HG03097 (cell line): ENCODE measurements around the gene MSANTD2.
"Not testable (repeated sequence)": the region's sequence is repeated elsewhere in the genome, so short reads cannot be mapped to it uniquely, and the experiment has no call there.

Experiments
- ATAC-seq: cut with Tn5 transposase; IDR thresholded peaks from one replicate; pipeline ENCODE4 v1.9.1; 2021; ENCODE audit not compliant: unreplicated experiment, low FRiP score

MSANTD2 gene

DNA sequence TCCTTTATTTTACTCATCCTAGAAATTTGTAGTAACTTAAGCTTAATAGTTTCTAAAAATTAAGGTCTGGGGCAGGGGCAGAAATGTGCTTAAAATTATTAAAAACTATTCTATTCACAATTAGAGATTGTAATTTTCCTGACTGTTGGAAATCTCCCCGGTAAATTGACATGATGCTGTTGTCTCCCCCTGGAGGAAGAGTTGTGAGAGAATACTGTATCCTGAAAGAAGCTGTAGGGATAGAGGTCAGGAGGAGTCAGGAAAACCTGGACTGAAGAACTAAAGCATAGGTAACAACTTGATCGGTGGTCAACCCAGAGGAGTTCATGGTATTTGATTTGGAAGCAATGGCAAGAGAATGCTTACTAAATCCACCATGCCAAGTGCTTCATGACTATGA lies 21.9 kb downstream of the MSANTD2 start:
- ATAC-seq: no peak

DNA sequence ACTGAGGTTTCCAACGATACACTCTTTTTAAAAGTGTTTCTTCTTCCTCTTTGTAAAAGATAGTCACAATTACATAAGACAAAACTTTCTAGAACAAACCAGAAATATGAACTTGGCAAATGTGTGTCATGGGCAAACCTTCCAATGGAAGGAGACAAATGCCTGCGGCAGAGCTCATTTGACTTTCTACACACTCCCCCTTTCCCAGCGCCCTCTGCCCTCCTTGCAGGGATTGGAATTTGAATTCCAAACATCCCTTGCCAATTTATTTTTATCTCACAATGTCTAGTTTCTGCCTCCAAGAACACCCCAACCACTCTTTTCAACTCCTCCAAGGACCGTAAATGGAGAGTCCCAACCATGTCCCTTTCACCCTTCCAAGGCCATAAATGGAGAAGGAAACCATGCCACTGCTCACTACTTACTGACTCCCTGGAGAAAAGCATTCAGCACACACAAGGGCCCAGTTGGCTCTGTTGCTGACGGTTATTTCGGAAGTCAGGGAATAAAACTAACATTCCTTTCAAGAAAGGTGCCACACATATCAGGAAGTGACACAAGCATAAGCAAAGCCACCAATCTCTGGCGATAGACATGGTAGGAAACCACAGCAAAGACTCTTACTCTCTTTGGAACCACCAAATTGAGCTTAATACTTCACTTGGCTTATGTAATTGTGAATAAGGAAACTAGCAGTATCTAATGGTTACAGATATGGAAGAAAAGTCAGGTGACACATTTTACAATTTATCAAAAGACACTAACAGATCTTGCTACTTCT lies 23.2 kb downstream of the MSANTD2 start:
- ATAC-seq: no peak

DNA sequence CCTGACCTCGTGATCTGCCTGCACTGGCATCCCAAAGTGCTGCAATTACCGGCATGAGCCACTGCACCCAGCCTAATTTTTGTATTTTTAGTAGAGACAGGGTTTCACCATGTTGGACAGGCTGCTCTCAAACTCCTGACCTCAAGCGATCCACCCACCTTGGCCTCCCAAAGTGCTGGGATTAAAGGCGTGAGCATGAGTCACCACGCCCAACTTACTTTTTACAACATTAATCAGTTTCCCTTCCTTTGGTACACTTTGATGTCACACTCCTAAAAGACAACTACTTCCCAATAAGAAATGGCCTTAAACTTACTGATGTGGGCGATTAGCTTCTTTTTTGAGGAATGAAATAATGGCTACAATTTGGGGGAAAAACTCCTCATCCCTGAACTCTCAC lies 29.2 kb downstream of the MSANTD2 start:
- ATAC-seq: not testable (repeated sequence)

DNA sequence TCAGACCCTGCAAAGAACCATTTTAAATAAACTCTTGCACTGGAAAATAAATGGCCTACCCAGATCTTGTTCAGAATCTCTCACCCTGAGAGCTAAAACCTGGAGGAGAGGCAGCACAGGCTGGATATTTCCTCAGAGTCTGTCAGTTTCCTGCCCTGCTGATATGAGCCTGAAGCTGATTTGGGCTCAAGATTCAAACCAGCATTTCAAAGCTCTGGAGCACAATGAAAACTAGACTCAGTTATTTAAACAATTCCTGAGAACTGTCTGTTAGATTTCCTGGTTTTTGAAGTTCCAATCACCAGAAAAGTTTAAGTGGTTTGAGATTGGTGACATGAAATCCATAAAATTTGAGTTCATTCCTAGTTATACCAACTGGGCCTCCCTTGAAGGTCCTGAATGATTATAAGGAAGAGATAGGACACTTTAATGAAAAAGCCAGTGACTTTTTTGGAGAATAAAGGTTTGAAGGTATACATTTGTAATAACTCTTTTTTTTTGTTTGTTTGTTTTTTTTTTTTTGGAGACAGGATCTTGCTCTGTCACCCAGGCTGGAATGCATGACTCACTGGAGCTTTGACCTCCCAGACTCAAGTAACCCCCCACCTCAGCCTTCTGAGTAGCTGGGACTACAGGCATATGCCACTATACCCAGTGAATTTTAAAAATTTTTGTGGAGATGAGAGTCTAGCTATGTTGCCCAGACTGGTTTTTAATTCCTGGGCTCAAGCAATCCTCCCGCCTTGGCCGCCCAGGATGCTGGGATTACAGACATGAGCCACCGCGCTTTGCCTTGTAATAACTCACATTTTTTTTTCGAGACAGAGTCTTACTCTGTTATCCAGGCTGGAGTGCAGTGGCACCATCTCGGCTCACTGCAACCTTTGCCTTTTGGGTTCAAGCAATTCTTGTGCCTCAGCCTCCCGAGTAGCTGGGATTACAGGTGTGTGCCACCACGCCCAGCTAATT lies 30.1 kb downstream of the MSANTD2 start:
- ATAC-seq: no peak

DNA sequence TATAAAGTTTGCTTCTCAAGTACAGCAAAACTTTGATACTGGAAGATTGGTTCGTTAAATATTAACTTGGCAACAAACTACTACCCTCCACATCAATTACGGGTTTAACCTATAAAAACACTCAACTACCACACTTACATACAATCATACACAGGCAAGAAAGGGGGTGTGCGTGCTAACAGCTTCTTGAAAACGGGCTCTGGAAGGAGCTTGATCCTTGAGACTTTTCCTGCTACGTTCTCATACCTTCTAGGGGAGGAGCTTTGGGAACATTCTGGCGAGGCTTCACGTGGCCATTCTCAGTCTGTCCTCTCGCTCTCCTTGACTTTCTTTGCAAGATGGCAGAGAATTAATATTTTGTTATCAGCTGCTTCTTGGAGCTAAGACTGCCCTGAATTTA lies 31.3 kb downstream of the MSANTD2 start:
- no peak for ATAC-seq

DNA sequence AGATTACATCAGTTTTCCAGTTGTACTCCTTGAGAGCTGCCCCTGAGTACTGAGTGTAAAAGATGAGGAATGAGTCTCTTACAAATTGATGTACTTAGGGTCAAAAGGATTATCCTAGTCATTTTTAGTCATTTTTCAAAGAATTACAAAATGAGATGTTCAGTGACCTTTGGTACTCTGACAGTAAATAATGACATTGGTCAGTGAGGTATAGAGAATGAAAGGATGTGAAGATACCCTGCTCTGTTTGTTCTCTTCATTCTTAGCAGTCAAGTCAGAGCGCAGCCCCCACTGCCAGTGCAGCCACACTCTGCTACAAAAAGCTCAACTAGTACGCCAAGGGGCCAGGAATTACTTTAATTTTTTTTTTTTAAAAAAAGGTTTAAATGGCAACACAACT lies 34.0 kb downstream of the MSANTD2 start:
- no peak for ATAC-seq

DNA sequence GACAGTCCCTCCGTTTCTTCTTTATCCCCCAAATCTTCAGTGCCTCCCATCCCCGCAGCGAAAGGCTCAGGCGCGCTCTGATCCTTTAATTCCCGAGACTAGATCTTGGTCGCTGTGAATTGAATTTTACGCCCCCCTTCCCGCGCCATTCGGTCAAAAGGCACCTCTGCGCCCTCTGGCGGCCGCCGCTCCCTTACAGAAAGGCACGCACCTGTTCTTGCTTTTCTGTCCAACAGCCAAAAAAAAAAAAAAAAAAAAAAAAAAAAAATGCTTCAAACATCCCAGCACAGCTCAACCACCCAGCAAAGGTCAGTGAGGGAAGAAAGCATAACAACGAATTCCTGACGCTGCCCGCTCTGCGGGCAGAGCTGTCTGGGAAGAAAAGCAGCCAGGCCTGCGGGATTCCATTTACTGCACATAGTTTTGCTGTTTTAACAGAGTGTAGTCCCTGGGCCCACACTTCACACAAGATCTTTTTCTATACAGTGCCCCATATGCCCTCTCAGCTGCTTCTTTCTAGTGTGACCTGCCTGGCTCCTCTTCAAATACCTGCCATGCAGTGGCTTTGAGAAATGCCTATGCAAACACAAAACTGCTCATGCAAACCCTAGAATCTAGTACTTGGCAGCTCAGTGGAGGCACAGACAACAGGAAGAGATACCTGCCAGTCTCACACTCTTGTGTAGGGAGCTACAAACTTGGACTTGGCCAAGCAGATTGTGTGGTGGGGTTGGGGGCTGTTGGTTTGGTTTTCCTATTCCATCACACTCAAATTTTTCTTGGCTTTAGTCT lies 36.9 kb downstream of the MSANTD2 start:
- no peak for ATAC-seq

DNA sequence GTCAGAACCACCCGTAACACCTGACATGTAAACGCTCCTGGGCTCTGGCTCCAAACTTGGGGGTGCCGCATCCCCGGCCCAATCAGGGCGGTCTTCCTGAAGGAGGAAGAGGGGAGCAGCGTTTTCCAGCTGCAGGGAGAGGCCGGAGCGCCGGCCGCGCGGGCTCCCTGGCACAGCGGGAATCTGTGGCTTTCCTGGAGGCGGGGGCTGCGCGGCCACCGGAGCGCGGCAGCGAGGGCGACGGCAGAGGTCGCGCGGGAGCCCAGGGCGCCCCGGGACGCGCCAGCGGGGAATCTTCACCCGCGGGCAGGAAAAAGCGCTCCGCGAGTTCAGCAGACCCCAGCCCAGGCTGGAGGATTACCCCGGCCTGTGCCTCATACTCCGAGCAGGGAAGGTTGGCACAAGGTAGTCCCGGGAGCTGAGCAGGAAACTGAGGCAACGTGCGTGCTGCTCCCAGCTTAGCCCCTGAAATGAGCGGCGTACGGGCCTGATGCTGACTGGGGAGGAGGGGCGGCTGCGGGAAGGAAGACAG lies 37.5 kb downstream of the MSANTD2 start:
- no peak for ATAC-seq

DNA sequence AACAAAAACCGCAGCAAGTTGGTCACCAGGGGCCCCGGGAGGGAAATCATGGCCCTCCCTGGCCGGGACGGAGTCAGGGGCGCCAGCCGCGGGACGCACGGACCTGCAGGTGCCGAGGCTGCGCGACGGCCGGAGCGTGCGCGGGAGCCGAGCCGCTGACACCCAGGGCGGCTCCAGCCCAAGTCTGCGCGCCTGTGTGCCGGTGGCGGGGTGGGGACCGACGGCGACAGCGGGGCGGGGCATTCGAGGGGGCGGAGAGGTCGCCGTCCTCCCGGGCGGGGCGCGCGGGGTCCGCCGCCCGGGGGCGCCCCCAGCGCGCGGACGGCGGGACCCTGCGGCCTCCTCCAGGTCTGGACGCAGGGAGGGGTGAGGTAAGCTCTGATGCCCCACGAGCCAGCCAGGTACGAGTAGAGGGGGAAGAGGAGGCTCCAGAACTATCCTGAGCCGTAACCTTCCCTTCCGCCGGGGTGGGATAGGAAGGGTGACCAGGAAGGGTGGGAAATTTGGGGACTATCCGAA lies 38.0 kb downstream of the MSANTD2 start, which contains the start of gene ESAM:
Gene ESAM (minus strand): TSS at position 186 of the 519 bp plus-strand sequence. CDS start 136 bp downstream, at position 50.
- ATAC-seq: peak; percentile 42

DNA sequence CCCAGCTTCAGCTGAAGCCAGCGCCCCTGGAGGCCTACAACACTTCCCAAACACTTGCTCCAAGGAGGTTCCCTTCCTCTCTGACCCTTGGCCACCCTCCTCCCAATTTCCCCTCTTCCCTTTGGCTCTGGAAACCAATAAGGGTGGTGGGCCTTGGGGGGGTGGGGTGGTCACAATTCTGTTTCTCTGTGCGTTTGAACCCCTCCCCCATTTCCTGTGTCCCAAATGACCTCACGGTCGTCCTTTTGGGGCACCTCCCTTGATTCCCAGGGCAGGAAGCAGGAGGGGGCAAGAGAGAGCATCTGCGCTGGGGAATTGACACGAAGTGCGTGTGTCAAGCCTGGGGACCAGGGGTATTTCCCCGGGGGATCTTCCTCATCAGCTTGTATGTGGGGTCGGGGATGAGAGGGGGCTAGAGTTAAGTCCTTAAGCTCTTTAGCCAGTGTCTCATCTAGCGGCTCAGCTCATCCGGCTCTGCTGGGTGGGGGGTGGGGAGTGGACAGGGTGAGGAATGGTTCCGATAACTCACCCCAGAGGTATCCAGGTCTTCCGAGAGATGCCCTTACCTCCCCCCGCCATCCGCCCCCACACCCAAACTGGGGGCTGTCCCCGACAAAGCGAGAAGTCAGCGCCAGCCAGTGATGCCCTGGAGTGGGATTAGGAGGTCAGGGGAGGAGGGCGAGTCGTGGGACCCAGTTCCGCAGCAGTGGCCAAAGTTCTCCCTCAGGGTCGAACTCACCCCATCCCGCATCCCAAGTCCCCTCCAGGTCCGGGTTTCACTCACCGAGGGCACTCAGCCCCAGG lies 38.7 kb downstream of the MSANTD2 start:
- no peak for ATAC-seq

DNA sequence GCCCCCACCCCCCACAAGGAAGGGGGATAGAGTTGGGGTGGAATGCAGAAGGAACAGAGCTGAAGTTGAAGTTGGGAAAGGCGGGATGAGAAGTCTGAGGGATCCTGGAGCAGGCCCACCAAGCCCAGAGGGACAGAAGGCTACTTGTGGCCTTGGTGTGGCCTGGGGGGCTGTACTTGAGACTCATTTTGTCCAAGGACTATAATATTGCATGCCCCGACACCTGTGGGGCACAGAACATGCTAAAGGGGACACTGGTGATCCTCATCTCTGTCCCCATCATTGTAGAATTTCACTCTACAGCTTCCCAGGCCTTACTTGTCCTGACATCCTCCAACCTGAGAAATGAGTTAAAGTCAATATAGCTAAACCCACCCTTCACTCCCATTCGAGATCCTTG lies 39.4 kb downstream of the MSANTD2 start:
- no peak for ATAC-seq

DNA sequence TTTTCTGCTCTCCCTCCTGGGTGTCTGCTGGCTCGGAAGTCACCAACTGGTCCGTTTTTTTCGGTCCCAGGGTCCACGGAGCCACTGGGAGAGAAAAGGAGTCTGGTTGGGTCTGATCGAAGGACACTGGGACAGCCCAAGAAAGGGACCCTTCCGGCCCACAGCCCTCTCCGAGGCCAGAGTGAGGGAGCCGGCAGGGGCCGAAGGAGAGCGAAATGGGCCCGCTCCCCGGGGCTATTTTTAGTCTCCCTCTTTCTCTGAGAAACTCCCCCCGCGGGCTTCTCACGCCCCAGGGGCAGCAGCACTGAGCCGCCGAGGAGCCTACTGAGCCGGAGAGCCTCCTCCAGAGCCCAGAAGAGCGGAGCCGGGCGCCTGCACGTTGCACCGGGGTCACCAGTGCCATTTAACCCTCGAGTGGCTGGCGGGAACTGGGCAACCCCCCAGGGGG lies 40.0 kb downstream of the MSANTD2 start:
- no peak for ATAC-seq

DNA sequence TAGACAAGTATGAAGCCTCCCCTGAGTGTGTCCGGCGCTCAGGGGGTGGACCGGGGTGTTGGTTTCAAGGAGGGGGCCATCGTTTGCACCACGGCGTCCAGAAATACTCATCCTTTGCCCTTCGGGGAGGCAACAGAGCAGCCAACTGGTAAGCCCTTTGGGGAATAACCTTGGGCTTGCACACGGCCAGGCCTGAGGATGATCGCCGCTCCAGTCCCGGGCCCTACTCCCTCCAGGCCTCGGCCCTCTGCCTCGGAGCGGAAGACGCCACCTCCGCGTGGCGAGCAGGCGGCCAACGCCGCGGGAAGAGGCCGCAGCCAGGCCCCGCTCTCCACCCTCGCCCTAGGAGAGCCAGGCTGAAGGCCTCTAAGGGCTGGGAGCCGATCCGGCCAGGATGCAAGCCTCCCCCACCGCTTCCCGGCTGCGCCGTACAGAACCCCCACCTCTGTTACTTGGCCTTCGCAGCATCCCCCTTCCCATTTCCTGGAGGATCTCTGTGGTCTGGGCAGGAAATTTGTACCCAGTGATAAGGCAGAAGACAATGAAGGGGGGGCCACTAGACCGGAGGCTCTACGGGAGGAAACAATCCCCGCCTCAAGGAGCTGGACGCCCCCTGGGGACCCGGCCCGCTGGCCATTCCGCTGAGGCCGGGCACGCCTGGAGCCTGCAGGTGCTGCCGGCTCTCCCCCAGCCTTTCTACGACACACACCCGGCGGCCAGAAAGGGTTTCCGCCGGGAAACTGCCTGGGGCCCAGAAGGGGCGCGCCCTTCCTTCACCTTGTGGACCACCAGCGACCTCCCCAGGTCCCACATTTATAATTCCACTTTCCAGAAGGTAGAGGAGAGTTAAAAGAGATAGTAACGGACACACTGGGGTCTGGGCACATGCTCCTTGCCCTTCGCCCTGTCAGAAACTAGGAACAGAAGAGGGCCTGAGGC lies 40.7 kb downstream of the MSANTD2 start:
- ATAC-seq: no peak

DNA sequence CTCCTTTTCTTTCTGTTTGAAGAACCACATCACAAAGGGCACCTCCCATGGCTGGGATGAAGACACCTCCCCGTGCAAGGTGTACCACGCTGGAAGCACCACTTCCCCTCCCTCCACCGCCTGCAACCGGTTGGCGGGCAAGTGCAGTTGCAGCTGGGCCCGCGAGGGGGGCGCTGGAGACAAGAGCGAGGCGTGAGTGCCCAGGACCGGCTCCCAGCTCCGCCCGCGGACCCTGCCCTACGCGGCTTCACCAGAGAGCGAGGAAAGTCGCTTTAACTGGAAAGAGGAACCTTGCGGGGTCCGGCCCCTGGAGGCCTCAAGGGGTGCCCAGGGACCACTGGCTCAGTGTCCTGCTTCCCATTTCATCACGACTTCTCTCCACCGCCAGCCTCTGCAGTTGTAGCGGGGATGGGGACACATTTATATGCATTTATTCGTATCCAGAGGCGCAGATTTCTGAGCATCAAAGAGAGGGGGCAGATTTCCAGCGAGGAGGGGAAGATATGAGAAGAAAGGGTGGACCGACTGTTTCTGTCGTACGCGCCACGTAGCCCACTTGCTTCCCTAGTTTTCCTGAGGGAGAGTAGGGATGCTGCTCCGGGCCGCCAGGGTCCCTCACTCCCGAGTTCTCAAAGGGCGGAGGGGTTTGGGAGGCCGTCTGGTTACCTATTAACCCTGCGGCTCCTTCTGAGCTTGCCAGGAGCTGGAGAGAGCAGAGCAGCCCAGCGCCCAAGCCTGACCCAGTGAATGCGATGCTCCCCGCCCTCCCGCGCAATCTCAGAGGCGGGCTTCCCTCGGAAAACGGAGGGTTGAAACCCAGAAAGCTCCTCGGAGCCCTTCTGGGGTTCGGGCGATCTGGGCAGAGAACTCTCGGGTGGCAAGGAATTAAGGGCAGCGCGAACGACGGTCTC lies 41.6 kb downstream of the MSANTD2 start:
- peak; percentile 46 for ATAC-seq

DNA sequence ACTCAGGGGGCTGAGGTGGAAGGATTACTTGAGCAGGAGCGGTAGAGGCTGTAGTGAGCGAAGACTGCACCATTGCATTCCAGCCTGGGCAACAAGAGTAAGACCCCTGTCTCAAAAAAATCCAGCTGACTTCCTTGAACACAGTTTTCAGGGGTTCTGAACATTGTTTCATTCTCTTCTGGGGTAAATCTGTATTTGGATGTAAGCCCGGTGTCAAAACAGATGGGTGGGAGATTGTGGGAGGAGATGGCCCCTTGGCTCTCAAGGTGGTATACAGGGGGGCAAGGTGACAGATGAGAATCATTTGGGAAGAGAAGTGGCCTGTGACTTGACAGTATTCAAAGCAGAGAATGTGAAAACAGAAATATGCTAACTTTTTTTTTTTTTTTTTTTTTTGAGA lies 42.9 kb downstream of the MSANTD2 start:
- ATAC-seq: no peak

DNA sequence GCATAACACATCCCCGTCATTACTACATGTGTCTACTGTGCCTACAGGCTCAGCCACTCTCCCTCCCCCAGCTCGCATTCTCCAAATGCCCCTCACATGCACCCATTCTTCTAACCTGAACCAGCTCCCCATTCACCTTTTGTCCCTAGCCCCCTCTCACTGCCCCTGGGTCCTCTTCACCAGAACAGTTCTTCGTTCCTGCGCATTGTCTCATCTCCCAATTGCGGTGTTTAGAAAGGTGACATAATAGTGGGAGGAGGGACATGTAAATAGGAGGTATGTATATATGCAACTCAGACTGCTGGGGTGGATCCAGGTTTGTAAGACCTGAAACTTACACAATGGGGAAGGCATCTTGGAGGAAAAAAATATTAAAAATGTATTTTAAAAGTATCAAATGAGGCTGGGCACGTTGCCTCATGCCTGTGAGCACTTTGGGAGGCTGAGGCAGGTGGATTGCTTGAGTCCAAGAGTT lies 43.4 kb downstream of the MSANTD2 start:
- ATAC-seq: no peak
